ENCODE data around the gene MMP17. TPM values are rescaled to one million over a fixed set of nuclear protein-coding genes. Genes with fewer than 3 reads are reported as not detected.

The MMP17 gene
- 8.5 and 15.0 TPM in 2 replicates for total RNA-seq

GRCh38 chr12:131827961-131828534 is at the start of gene MMP17:
Gene MMP17 (plus strand): TSS chr12:131828393. CDS start chr12:131828495, 102 bp downstream.

GRCh38 chr12:131894313-131894860 is 66.2 kb downstream of the MMP17 start, which contains the start of gene ULK1:
Gene ULK1 (plus strand): TSS chr12:131894622. CDS start chr12:131895002, 380 bp downstream.

Other genes starting within 250 kb of the MMP17 start
- 18.3 and 20.3 TPM in 2 replicates for gene SFSWAP, start 117.3 kb upstream of the MMP17 start, total RNA-seq
- gene ULK1, start 66.2 kb downstream of the MMP17 start, total RNA-seq = 4.4 and 6.8 TPM in 2 replicates
- gene PUS1, start 100.9 kb downstream of the MMP17 start, total RNA-seq = 4.2 and 23.8 TPM in 2 replicates
- 6.8 and 7.5 TPM in 2 replicates for gene EP400, start 121.5 kb downstream of the MMP17 start, total RNA-seq

Measured in regular cardiac myocyte (primary cell).